WTC11 (cell line): Measurements from ENCODE around the gene RHBDD3. TPM values are rescaled to one million over a fixed set of nuclear protein-coding genes. Genes with fewer than 3 reads are reported as not detected.

Source experiments
- ATAC-seq: fragments of 200-7000 bp; cut with Tn5 transposase; 2 replicates; pipeline ENCODE4 v1.10.0; 2021; ENCODE audit warnings: mild to moderate bottlenecking, moderate library complexity
- CTCF ChIA-PET: fragments of 300-600 bp; sonication (Branson Sonifier 250); formaldehyde crosslinking; loops from one replicate; lab custom pipeline; 2021; ENCODE audit warnings: antibody characterized with exemption; lab: Charles Lee
- POLR2A ChIA-PET: fragments of 350-600 bp; sonication (Branson Sonifier 250); formaldehyde crosslinking; loops from one replicate; lab custom pipeline; 2021; ENCODE audit warnings: antibody characterized with exemption; lab: Charles Lee
- DNase-seq: peaks from one replicate; pipeline ENCODE4 v3.0.0; 2021; ENCODE audit warnings: low spot score
- H3K27ac Mint-ChIP-seq: 2 replicates; pipeline ENCODE4 v1.8.0; 2021; ENCODE audit warnings: mixed read lengths
- H3K27me3 Mint-ChIP-seq: 2 replicates; pipeline ENCODE4 v1.8.0; 2021; ENCODE audit warnings: low read depth, mild to moderate bottlenecking, moderate library complexity, mixed read lengths
- H3K36me3 Mint-ChIP-seq: 2 replicates; pipeline ENCODE4 v1.8.0; 2021; ENCODE audit warnings: mixed read lengths
- H3K4me1 Mint-ChIP-seq: 2 replicates; pipeline ENCODE4 v1.8.0; 2022; ENCODE audit warnings: mixed read lengths
- H3K4me3 Mint-ChIP-seq: 2 replicates; pipeline ENCODE4 v1.8.0; 2021; ENCODE audit warnings: mild to moderate bottlenecking, moderate library complexity, mixed read lengths
- H3K9me3 Mint-ChIP-seq: 2 replicates; pipeline ENCODE4 v1.8.0; 2021; ENCODE audit warnings: mixed read lengths
- ELF4 ChIP-seq: sonication (generic); formaldehyde crosslinking; IDR thresholded peaks from 2 replicates; pipeline ENCODE4 v1.8.1; 2022; ENCODE audit warnings: low read depth, mild to moderate bottlenecking, moderate library complexity, missing genetic modification reagents
- EMX1 ChIP-seq: fragments of 250-450 bp; sonication (Bioruptor Pico); IDR thresholded peaks from 2 replicates; pipeline ENCODE4 v1.8.0; 2021; ENCODE audit warnings: mild to moderate bottlenecking
- FOXJ3 ChIP-seq: sonication (generic); formaldehyde crosslinking; IDR thresholded peaks from 2 replicates; pipeline ENCODE4 v1.9.0; 2021; ENCODE audit warnings: missing genetic modification reagents, mild to moderate bottlenecking, borderline replicate concordance
- GABPB1 ChIP-seq: sonication (generic); formaldehyde crosslinking; IDR thresholded peaks from 2 replicates; pipeline ENCODE4 v1.8.1; 2023; ENCODE audit warnings: mild to moderate bottlenecking, missing genetic modification reagents
- GTF2I ChIP-seq: fragments of 250-450 bp; sonication (Bioruptor Pico); conservative IDR thresholded peaks from 2 replicates; pipeline ENCODE4 v1.4.0; 2021; ENCODE audit warnings: mild to moderate bottlenecking
- JUN ChIP-seq: sonication (generic); formaldehyde crosslinking; IDR thresholded peaks from 2 replicates; pipeline ENCODE4 v1.8.0; 2023; ENCODE audit warnings: mild to moderate bottlenecking, missing genetic modification reagents
- MXD4 ChIP-seq: fragments of 250-450 bp; sonication (Bioruptor Pico); IDR thresholded peaks from 2 replicates; pipeline ENCODE4 v1.8.0; 2021; ENCODE audit warnings: mild to moderate bottlenecking, moderate library complexity, borderline replicate concordance
- MYBL2 ChIP-seq: sonication (generic); formaldehyde crosslinking; IDR thresholded peaks from 2 replicates; pipeline ENCODE4 v1.8.1; 2023; ENCODE audit warnings: mild to moderate bottlenecking, moderate library complexity, missing genetic modification reagents
- NR1H2 ChIP-seq: sonication (generic); formaldehyde crosslinking; IDR thresholded peaks from 2 replicates; pipeline ENCODE4 v1.9.0; 2021; ENCODE audit warnings: mild to moderate bottlenecking, moderate library complexity, missing genetic modification reagents
- NR3C1 ChIP-seq: sonication (generic); formaldehyde crosslinking; conservative IDR thresholded peaks from 2 replicates; pipeline ENCODE4 v1.8.1; 2023; ENCODE audit warnings: low read depth, mild to moderate bottlenecking, missing genetic modification reagents
- TEAD4 ChIP-seq: sonication (generic); formaldehyde crosslinking; IDR thresholded peaks from 2 replicates; pipeline ENCODE4 v1.8.0; 2022; ENCODE audit warnings: mild to moderate bottlenecking, missing genetic modification reagents
- ZBTB21 ChIP-seq: sonication (generic); formaldehyde crosslinking; IDR thresholded peaks from 2 replicates; pipeline ENCODE4 v1.8.1; 2023; ENCODE audit warnings: mild to moderate bottlenecking, missing genetic modification reagents, borderline replicate concordance
- ZNF416 ChIP-seq: fragments of 250-450 bp; sonication (Bioruptor Pico); IDR thresholded peaks from 2 replicates; pipeline ENCODE4 v1.9.0; 2021; ENCODE audit warnings: mild to moderate bottlenecking, inconsistent platforms
- ZNF671 ChIP-seq: fragments of 250-450 bp; sonication (Bioruptor Pico); IDR thresholded peaks from 2 replicates; pipeline ENCODE4 v1.8.0; 2021; ENCODE audit warnings: mild to moderate bottlenecking
- total RNA-seq: library from RNA; stranded (reverse); gene quantifications from 3 replicates; pipeline ENCODE4 v1.2.3, GENCODE V29; 2021
- TF ChIP-seq, protein P1 (sequence below): sonication (generic); formaldehyde crosslinking; IDR thresholded peaks from 2 replicates; pipeline ENCODE4 v1.8.1; 2023; ENCODE audit warnings: mild to moderate bottlenecking, missing genetic modification reagents, borderline replicate concordance
- TF ChIP-seq, protein P2 (sequence below): fragments of 250-450 bp; sonication (Bioruptor Pico); IDR thresholded peaks from 2 replicates; pipeline ENCODE4 v1.9.0; 2021; ENCODE audit warnings: mild to moderate bottlenecking
- TF ChIP-seq, protein P3 (sequence below): fragments of 250-450 bp; sonication (Bioruptor Pico); IDR thresholded peaks from 2 replicates; pipeline ENCODE4 v1.9.0; 2021; ENCODE audit warnings: moderate library complexity, mild to moderate bottlenecking, inconsistent platforms, borderline replicate concordance

The RHBDD3 gene
- total RNA-seq, 1 experiment from 2014 or later, result 77.9 TPM

DNA sequence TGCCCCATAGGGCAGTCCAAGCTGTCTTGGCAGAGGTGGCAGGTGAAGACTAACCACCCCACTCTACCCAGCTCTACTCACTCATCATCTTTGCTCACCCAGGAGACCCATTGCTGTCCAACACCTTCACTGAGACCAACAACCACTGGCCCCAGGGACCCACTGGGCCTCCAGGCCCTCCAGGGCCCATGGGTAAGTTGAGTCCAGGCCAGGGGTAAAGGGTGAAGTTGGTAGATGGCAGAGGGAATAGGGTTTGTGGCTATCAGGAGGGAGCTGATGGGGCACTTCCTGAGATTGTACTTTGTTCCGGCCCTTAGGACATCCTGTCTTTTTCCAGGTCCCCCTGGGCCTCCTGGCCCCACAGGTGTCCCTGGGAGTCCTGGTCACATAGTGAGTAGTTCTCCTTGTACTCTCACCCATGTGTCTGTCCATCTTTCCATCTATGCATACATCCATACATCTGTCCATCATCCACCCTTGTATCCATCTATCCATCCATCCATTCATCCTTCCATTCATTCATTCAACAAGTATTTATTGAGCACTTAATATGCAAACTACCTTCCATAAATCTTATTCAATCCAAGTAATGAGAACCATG is 34.4 kb downstream of the RHBDD3 start:
- no peak overlapping the region for H3K4me3 Mint-ChIP-seq
- no peak for DNase-seq
- no peak overlapping the region for H3K27ac Mint-ChIP-seq
- peaks cover 9% of the 10 kb centered on the region for H3K27me3 Mint-ChIP-seq
- TF ChIP-seq ZNF671 (CRISPR knock-in tag) (no peak), MYBL2 (no peak), NR1H2 (CRISPR knock-in tag) (no peak), GTF2I (CRISPR knock-in tag) (no peak), FOXJ3 (CRISPR knock-in tag) (no peak), JUN (CRISPR knock-in tag) (no peak), TEAD4 (no peak), ZNF416 (CRISPR knock-in tag) (no peak), ELF4 (no peak)
- TF ChIP-seq, protein P1, sequence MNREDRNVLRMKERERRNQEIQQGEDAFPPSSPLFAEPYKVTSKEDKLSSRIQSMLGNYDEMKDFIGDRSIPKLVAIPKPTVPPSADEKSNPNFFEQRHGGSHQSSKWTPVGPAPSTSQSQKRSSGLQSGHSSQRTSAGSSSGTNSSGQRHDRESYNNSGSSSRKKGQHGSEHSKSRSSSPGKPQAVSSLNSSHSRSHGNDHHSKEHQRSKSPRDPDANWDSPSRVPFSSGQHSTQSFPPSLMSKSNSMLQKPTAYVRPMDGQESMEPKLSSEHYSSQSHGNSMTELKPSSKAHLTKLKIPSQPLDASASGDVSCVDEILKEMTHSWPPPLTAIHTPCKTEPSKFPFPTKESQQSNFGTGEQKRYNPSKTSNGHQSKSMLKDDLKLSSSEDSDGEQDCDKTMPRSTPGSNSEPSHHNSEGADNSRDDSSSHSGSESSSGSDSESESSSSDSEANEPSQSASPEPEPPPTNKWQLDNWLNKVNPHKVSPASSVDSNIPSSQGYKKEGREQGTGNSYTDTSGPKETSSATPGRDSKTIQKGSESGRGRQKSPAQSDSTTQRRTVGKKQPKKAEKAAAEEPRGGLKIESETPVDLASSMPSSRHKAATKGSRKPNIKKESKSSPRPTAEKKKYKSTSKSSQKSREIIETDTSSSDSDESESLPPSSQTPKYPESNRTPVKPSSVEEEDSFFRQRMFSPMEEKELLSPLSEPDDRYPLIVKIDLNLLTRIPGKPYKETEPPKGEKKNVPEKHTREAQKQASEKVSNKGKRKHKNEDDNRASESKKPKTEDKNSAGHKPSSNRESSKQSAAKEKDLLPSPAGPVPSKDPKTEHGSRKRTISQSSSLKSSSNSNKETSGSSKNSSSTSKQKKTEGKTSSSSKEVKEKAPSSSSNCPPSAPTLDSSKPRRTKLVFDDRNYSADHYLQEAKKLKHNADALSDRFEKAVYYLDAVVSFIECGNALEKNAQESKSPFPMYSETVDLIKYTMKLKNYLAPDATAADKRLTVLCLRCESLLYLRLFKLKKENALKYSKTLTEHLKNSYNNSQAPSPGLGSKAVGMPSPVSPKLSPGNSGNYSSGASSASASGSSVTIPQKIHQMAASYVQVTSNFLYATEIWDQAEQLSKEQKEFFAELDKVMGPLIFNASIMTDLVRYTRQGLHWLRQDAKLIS, result no peak
- TF ChIP-seq, protein P2, sequence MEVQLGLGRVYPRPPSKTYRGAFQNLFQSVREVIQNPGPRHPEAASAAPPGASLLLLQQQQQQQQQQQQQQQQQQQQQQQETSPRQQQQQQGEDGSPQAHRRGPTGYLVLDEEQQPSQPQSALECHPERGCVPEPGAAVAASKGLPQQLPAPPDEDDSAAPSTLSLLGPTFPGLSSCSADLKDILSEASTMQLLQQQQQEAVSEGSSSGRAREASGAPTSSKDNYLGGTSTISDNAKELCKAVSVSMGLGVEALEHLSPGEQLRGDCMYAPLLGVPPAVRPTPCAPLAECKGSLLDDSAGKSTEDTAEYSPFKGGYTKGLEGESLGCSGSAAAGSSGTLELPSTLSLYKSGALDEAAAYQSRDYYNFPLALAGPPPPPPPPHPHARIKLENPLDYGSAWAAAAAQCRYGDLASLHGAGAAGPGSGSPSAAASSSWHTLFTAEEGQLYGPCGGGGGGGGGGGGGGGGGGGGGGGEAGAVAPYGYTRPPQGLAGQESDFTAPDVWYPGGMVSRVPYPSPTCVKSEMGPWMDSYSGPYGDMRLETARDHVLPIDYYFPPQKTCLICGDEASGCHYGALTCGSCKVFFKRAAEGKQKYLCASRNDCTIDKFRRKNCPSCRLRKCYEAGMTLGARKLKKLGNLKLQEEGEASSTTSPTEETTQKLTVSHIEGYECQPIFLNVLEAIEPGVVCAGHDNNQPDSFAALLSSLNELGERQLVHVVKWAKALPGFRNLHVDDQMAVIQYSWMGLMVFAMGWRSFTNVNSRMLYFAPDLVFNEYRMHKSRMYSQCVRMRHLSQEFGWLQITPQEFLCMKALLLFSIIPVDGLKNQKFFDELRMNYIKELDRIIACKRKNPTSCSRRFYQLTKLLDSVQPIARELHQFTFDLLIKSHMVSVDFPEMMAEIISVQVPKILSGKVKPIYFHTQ, result no peak
- TF ChIP-seq, protein P3, sequence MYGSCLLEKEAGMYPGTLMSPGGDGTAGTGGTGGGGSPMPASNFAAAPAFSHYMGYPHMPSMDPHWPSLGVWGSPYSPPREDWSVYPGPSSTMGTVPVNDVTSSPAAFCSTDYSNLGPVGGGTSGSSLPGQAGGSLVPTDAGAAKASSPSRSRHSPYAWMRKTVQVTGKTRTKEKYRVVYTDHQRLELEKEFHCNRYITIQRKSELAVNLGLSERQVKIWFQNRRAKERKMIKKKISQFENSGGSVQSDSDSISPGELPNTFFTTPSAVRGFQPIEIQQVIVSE, result no peak
- TF ChIP-seq, all 79 proteins: peak for 0
- no peak for ATAC-seq
- ChIA-PET POLR2A (interaction anchor here (0.6 kb wide), 1 partner anchor 187 kb away, joined by 6 read pairs; no protein-coding TSS in a partner anchor), CTCF (interaction anchor here (1.6 to 2.0 kb wide), 2 partner anchors 12 to 79 kb away, joined by 6 to 15 read pairs; no protein-coding TSS in a partner anchor)
- Mint-ChIP-seq H3K36me3 (no peaks in the 10 kb centered on the region), H3K9me3 (peaks cover 5% of the 10 kb centered on the region), H3K4me1 (no peaks in the 10 kb centered on the region)

DNA sequence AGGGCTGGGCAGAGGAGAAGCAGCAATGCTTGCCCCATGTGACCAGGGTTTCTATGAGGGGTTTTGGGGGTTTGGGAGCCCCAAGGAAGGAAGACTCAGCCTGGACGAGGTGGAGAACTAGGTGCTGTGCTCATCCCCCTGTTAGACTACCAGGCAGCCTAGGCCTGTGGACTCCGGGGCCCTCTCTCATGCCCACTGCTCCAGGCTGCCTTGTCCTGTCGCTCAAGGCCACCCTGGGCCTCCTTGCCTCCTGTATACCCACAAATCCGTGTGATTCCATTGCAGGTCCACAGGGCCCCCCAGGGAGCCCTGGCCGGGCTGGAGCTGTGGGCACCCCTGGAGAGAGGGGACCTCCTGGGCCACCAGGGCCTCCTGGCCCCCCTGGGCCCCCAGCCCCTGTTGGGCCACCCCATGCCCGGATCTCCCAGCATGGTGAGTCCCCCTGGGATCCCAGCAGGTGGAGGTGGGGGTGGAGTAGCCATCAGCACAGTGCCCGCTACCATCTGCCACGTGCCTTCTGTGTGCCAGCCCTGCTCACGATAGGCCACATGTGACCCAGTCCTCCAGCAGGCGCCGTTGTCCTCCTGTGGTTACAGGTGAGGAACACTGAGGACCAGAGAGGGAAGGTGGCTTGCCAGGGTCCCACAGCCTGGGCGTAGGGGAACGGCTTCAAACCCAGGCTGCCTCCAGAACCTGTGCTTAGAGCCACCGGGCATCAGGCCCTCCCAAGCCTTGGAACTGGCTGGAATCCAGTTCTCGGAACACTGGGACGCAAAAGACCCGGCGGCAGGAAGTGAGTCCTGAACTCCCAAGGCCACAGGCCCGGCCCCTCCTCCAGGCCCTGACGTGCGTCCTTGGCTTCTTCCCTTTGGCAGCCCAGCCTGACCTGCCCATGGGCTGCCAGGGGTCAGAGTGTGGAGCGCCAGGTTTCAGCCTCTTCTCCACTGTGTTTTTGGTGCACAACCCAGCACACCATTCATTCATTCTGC is 35.5 kb downstream of the RHBDD3 start:
- H3K36me3 Mint-ChIP-seq, result no peaks in the 10 kb centered on the region
- no peak for ATAC-seq
- CTCF ChIA-PET, result interaction anchor here (1.2 to 2.9 kb wide), 3 partner anchors 13 to 26 kb away, joined by 4 to 15 read pairs (median 8); partner anchors contain the start of gene EMID1

More for the DNA sequence above, 35.5 kb downstream of the RHBDD3 start:
- POLR2A ChIA-PET, result no interaction called here
- no peaks in the 10 kb centered on the region for H3K4me1 Mint-ChIP-seq
- peak; percentile 28; the same call in 1 of the 2 replicates for TF ChIP-seq GABPB1 (CRISPR knock-in tag)
- TF ChIP-seq ZBTB21, result no peak
- no peak for TF ChIP-seq NR3C1 (CRISPR knock-in tag)
- TF ChIP-seq EMX1 (CRISPR knock-in tag), result no peak
- TF ChIP-seq MXD4 (CRISPR knock-in tag), result no peak
- no peak for DNase-seq
- H3K27me3 Mint-ChIP-seq, result peaks cover 9% of the 10 kb centered on the region
- H3K4me3 Mint-ChIP-seq, result no peak overlapping the region
- H3K27ac Mint-ChIP-seq, result no peak overlapping the region
- H3K9me3 Mint-ChIP-seq, result peaks cover 5% of the 10 kb centered on the region
